ENCODE results near the gene ZCCHC17.
"Not testable (repeated sequence)": the region's sequence is repeated elsewhere in the genome, so short reads cannot be mapped to it uniquely, and the experiment has no call there.

ZCCHC17 gene, protein sequence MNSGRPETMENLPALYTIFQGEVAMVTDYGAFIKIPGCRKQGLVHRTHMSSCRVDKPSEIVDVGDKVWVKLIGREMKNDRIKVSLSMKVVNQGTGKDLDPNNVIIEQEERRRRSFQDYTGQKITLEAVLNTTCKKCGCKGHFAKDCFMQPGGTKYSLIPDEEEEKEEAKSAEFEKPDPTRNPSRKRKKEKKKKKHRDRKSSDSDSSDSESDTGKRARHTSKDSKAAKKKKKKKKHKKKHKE

GRCh38 chr1:31296486-31297276, at the start of gene ZCCHC17, which contains the start of gene SNRNP40:
TSS of gene ZCCHC17 (plus strand) at chr1:31297032. CDS start at chr1:31310099, 13,067 bp downstream.
TSS of gene SNRNP40 (minus strand) at chr1:31296788. CDS start at chr1:31296751, 37 bp downstream.
- DNase-seq, result peak; percentile 99

DNA sequence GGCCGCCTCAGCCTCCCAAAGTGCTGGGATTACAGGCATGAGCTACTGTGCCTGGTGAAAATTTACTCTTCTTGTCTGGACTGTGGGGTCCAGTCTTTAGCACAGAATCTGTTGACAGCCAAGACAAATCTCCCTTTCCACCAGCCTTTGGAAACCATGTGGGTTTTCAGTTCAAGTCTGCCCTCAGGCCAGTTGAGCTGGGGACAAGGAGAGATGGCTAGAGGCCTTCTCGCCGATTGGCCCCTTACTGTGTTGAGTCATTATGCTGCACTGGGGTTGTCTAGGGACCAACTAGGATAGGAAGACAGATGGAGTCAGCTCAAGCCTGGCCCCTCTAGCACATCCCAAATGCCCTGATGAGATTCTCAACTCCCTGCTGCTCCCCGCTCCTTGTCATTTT, 48.6 kb upstream of the ZCCHC17 start:
- no peak for DNase-seq

DNA sequence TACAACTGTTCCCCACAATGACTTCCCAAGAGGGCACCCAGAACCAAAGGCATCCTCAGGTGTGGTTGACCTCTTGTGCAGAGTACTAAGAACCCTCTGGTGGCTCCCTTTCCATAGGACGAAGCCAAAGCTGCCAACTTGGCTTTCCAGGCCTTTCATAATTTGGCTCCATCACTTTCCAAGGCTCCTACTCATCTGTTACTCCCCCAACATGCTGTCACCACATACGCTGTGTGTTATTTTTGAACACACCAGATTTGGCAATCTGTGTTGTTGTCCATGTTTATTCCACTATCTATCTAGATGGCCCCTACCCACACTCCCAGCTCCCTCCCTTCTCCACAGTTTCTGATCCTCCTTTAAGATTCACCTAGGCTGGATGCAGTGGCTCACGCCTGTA, 47.0 kb upstream of the ZCCHC17 start:
- DNase-seq, result no peak

DNA sequence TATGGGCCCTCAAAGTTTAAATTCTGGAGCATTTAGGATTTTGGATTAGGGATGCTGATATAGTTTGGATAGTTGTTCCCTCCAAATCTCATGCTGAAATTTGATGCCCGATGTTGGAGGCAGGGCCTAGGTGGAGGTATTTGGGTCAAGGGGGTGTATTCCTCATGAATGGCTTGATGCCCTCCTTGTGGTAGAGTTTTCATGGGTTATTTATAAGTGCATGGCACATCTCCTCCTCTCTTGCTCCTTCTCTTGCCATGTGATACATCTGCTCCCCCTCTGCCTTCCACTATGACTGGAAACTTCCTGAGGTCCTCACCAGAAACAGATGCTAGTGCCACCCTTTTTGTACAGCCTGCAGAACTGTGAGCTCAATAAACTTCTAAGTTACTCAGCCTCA, 39.6 kb upstream of the ZCCHC17 start:
- no peak for DNase-seq

- no peak for DNase-seq
Observed at GRCh38 chr1:31258581-31258980, 38.3 kb upstream of the ZCCHC17 start.

DNA sequence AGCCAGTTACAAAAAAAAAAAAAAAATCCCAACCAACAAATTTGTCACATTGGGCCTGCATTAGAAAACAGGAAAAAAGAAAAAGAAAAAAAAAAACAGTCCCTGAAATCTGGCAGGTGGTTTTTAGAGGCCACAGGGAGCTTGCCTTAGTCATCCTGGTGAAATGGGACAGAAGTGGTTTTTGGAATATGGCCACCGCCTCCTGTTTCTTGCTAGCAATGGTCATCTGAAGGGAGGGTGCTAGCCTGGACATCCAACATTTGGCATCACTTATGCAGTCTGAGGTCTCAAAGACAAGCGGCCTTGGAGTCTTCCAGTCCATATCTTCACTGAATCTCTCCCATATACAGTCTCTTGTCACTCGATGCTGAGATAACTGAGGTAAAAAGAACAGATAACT, 37.1 kb upstream of the ZCCHC17 start:
- DNase-seq, result no peak

DNA sequence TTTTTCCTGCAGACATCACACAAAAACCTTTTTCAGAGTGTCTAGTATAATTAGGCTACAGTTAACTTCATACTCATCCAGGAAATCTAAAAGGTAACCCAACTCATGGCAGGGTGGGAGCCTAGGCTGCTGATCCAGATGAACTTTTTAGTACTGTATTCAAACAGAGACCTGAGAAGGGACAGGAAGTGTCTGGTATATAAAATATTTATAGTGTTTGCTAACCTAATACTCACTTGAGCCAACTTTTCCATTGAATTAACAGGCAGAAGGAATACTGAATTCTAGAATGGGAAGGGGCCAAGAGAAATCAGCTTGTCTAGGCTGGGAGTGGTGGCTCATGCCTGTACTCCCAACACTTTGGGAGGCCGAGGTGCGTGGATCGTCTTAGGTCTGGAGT, 34.9 kb upstream of the ZCCHC17 start:
- DNase-seq, result no peak

GRCh38 chr1:31262393-31262792, 34.4 kb upstream of the ZCCHC17 start:
- DNase-seq, result not testable (repeated sequence)

- DNase-seq, result no peak
Observed at GRCh38 chr1:31263408-31263807, 33.4 kb upstream of the ZCCHC17 start.

DNA sequence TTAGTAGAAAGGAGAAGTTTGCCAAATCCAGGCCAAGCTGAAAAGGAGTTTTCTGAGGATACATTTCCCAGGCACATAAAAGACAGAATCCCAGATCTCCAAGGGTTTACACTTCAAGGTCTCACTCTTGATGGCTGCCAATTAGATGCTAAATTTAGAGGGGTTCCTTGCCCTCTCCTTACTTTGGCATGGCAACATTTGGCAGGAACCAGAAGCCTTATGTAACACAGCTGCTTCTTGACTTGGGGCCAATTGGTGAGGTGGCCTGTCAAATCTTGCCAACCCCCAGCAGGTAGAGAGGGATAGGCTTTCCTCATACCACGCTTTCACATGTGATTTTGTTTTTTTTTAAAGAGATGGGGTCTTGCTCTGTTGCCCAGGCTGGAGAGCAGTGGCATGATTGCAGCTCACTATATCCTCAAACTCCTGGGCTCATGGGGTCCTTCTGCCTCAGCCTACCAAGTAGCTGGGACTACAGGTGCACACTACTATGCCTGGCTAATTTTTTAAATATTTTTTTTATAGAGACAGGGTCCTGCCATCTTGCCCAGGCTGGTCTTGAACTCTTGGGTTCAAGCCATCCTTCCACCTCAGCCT, 31.9 kb upstream of the ZCCHC17 start:
- no peak for DNase-seq

- DNase-seq, result no peak
Observed at GRCh38 chr1:31266547-31266946, 30.3 kb upstream of the ZCCHC17 start.

DNA sequence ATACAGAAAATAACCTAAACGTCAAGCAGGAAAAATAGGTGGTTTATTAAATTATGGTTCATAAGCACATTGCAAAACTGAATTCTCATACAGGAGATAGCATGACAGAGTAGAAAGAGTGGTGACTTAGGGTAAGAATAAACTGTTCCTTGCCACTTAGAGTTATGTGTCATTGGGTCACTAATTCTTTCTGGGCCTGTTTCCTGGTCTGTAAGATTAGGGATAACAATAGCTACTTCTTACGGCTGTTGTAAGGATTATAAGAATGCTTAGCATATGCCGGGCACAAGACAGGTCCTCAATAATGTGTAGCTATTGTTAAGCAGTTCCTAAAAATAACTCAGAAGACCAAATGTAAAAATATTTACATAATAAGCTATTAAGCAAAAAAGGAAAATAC, 24.5 kb upstream of the ZCCHC17 start:
- no peak for DNase-seq

DNA sequence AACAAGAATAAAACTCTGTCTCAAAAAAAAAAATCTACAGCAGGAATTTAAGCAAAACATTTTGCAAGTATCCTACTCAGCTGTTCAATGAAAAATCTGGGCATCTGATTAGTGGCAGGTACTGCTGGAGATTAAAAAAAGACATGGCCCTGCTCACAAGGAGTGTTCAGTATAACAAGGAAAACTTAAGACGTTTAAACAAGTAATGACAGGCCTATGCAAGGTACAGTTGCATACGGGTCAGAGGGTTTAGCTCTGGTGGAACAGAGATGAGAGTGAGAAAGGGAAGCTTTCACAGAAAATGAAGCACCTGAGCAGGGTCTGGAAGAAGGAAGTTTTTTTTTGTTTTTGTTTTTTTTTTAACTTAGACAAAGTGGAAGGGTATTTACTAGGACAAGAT, 23.2 kb upstream of the ZCCHC17 start:
- no peak for DNase-seq

- DNase-seq, result not testable (repeated sequence)
Observed at GRCh38 chr1:31282426-31282825, 14.4 kb upstream of the ZCCHC17 start.

- not testable (repeated sequence) for DNase-seq
Observed at GRCh38 chr1:31287791-31288190, 9.0 kb upstream of the ZCCHC17 start.

DNA sequence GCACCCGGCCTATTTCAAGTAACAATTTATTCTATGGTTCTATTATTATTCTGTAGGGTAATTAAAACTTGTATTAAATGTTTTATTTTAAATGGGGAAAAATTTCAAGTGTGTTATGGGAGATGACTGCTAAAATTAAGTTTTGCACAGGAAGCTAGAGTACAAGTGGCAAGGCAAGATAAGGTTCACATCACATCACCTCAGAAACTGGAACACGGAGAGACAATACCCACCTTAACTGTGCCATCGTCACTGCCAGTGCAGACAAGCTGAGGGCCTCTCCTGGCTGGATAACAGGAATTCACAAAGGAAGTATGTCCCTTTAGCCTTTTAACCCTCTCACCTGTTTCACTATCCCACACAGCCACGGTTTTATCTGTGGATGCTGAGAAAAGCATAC, 7.8 kb upstream of the ZCCHC17 start:
- DNase-seq, result no peak

- DNase-seq, result no peak
Observed at GRCh38 chr1:31295874-31296485, 852 bp upstream of the ZCCHC17 start.

- DNase-seq, result peak; percentile 2
Observed at GRCh38 chr1:31297277-31298247, 730 bp downstream of the ZCCHC17 start.

DNA sequence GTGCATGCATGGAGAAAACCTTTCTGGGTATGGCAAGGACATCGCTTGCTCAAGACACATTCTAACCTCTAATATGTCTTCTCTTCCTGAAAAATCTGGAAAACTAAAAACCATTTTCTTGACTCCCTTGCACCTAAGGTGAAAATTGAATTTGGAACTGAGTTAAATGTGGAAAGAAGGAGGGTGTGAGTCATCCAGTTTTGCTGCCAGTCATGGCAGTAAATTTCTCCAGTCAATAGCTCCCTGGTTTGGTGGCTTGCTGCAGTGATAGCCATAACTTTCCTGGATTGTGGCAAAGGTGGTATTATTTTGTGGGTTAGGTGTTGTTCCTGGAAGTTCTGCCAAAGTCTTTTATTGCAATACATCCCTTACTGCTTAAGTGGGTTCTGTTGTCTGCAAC, 2.5 kb downstream of the ZCCHC17 start:
- DNase-seq, result no peak

DNA sequence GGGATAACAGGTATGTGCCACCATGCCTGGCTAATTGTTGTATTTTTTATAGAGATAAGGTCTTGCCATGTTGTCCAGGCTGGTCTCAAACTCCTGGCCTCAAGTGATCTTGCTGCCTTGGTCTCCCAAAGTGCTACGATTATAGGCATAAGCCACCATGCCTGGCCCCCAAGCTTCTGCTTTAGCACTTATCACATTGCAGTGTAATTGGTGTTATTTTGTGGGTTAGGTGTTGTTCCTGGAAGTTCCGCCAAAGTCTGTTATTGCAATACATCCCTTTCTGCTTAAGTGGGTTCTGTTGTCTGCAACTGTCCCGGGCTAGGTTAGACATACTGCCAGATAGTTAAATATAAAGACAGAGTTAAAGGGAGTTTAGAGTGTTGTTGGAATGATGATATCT, 3.4 kb downstream of the ZCCHC17 start:
- DNase-seq, result peak; percentile 31

GRCh38 chr1:31302709-31303441, 6.0 kb downstream of the ZCCHC17 start:
- no peak for DNase-seq

DNA sequence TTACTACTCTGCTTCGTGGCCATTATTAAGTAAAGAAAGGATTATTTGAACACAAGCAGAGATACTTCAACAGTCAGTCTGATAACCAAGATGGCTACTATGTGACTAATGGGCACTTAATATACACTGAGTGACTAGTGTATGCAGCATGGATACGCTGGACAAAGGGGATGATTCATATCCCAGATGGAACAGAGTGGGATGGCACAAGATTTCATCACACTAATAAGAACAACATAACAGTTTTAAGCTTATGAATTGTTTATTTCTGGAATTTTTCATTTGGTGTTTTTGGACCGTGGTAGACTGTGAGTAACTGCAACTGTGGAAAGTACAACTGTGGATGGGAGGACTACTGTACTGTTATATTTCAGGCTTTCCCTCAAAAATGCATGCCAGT, 9.4 kb downstream of the ZCCHC17 start:
- no peak for DNase-seq

All from CD4-positive, alpha-beta T cell treated with Interleukin-17A for 1 hour (primary cell).